K562 (cell line): ENCODE results near the gene CPN2. TPM values are rescaled to one million over a fixed set of nuclear protein-coding genes. Genes with fewer than 3 reads are reported as not detected.
A peak's percentile ranks its signal among the peaks of the same experiment; 100 is the strongest.

Source experiments
- ATAC-seq: fragments of 200-7000 bp; cut with Tn5 transposase; 3 replicates; pipeline ENCODE4 v1.9.1; 2020; ENCODE audit warnings: moderate library complexity
- BruUV-seq: library from RNA; stranded (reverse); fragments of 400-500 nt; replicated peaks from 2 replicates; lab custom pipeline; 2021; lab: Mats Ljungman, UMichigan
- CTCF ChIA-PET: fragments of 300-600 bp; formaldehyde crosslinking; extraction: SDS; loops from one replicate; lab custom pipeline; 2021; ENCODE audit warnings: low intra/inter-chr PET ratio; lab: Yijun Ruan, JAX
- POLR2A ChIA-PET: fragments of 300-600, 350-650 bp; sonication (Branson Sonifier 250); formaldehyde crosslinking; extraction: SDS; loops from one replicate; lab custom pipeline; 2021; ENCODE audit warnings: antibody characterized with exemption, inconsistent platforms; lab: Yijun Ruan, JAX
- DNase-seq, 4 experiments: peaks; one replicate each; pipeline versions ENCODE4 v3.0.0 to v3.0.0-alpha.2; 2011 to 2018; ENCODE audit warnings: low spot score in 3 of 4, mixed read lengths in 3 of 4; ENCODE audit errors: extremely low read depth in 1 of 4
- FAIRE-seq: peaks from 2 replicates; lab custom pipeline; 2011; peaks lifted over from hg19 to GRCh38; lab: Jason Lieb, UNC
- H2AFZ ChIP-seq: 2 replicates; pipeline ENCODE4 v1.6.0; 2011; ENCODE audit warnings: low read depth, low read length, control low read depth, inconsistent platforms
- H3K27ac ChIP-seq: fragments of 200-600 bp; 3 replicates; pipeline ENCODE4 v1.8.0; 2011; ENCODE audit warnings: low read depth, mild to moderate bottlenecking, control low read depth, inconsistent platforms, low read length, moderate library complexity, mixed read lengths; ENCODE audit errors: extremely low read depth
- H3K27me3 ChIP-seq, 2 experiments: fragments of 300-600 bp in 1 of 2; 2 replicates in 1 of 2; 3 replicates in 1 of 2; pipeline versions ENCODE4 v1.6.0 to v1.8.0; 2011; ENCODE audit warnings: inconsistent platforms in 2 of 2, low read length in 2 of 2, mild to moderate bottlenecking in 1 of 2, mixed read lengths in 1 of 2, moderate library complexity in 1 of 2; ENCODE audit not compliant: control insufficient read depth in 2 of 2, insufficient read depth in 2 of 2
- H3K36me3 ChIP-seq: fragments of 300-600 bp; 3 replicates; pipeline ENCODE4 v1.8.0; 2011; ENCODE audit warnings: mild to moderate bottlenecking, low read length, inconsistent platforms; ENCODE audit not compliant: control insufficient read depth, insufficient read depth
- H3K4me1 ChIP-seq, 2 experiments: fragments of 200-600 bp in 1 of 2; replicated peaks in 1 of 2; 2 replicates in 1 of 2; 3 replicates in 1 of 2; pipeline versions ENCODE4 v1.5.1 to v1.8.0; 2011; ENCODE audit warnings: inconsistent platforms in 2 of 2, low read length in 2 of 2, mild to moderate bottlenecking in 1 of 2, mixed read lengths in 1 of 2, moderate library complexity in 1 of 2; ENCODE audit not compliant: control insufficient read depth in 2 of 2, insufficient read depth in 2 of 2
- H3K4me2 ChIP-seq: 2 replicates; pipeline ENCODE4 v1.6.1; 2011; ENCODE audit warnings: low read length, control low read depth, inconsistent platforms, mixed read lengths; ENCODE audit not compliant: insufficient read depth
- H3K4me3 ChIP-seq: fragments of 200-600 bp; sonication (generic), shearing (Covaris generic); 2 replicates; pipeline ENCODE4 v1.5.1; 2016; ENCODE audit warnings: control low read depth, inconsistent platforms
- H3K79me2 ChIP-seq: fragments of 200-600 bp; 3 replicates; pipeline ENCODE4 v1.8.0; 2011; ENCODE audit warnings: low read length, inconsistent platforms; ENCODE audit not compliant: control insufficient read depth, insufficient read depth
- H3K9ac ChIP-seq, 2 experiments: 2 replicates each; pipeline versions ENCODE4 v1.6.0 to v1.6.1; 2011; ENCODE audit warnings: low read depth in 2 of 2, low read length in 2 of 2, control low read depth in 1 of 2, inconsistent platforms in 1 of 2, mild to moderate bottlenecking in 1 of 2, mixed read lengths in 1 of 2; ENCODE audit not compliant: insufficient read depth in 1 of 2
- H3K9me1 ChIP-seq: one replicate; pipeline ENCODE4 v1.6.0; 2011; ENCODE audit warnings: inconsistent platforms, mild to moderate bottlenecking, low read length, moderate library complexity; ENCODE audit not compliant: control insufficient read depth, insufficient read depth
- H3K9me3 ChIP-seq: replicated peaks from 2 replicates; pipeline ENCODE4 v1.5.1; 2011; ENCODE audit warnings: low read depth, low read length, inconsistent platforms; ENCODE audit not compliant: control insufficient read depth, insufficient read depth
- H4K20me1 ChIP-seq: replicated peaks from 2 replicates; pipeline ENCODE4 v1.6.1; 2011; ENCODE audit warnings: low read length, inconsistent platforms, mixed read lengths; ENCODE audit not compliant: control insufficient read depth, insufficient read depth
- MEF2D ChIP-seq: conservative IDR thresholded peaks from 2 replicates; pipeline ENCODE4 v1.6.1; 2016; ENCODE audit warnings: low read depth, missing genetic modification characterization, missing compliant biosample characterization
- NR1H2 ChIP-seq: sonication (generic); formaldehyde crosslinking; IDR thresholded peaks from 2 replicates; pipeline ENCODE4 v1.4.0; 2020; ENCODE audit warnings: mild to moderate bottlenecking, missing genetic modification reagents
- NRF1 ChIP-seq, 2 experiments: fragments of 450-650 bp; IDR thresholded peaks in 1 of 2; conservative IDR thresholded peaks in 1 of 2; 2 replicates each; pipeline ENCODE4 v1.6.1; 2014; ENCODE audit warnings: mild to moderate bottlenecking in 2 of 2
- TBL1XR1 ChIP-seq, 2 experiments: IDR thresholded peaks; 2 replicates each; pipeline ENCODE4 v1.6.1; 2012; ENCODE audit warnings: improper control_type of control experiment in 2 of 2, low read length in 2 of 2, mild to moderate bottlenecking in 1 of 2
- ZC3H8 ChIP-seq: fragments of 450-650 bp; IDR thresholded peaks from 2 replicates; pipeline ENCODE4 v1.6.1; 2017
- ZSCAN32 ChIP-seq: fragments of 450-650 bp; formaldehyde crosslinking; IDR thresholded peaks from 2 replicates; pipeline ENCODE4 v1.4.0; 2020; ENCODE audit warnings: mild to moderate bottlenecking, moderate library complexity
- WGBS: fragments of 100-300 bp; shearing (Covaris generic); methylation state at CpG from one replicate; pipeline ENCODE4 v1.1.6; 2016; ENCODE audit warnings: low coverage, mixed read lengths; ENCODE audit not compliant: insufficient coverage; ENCODE audit errors: missing lambda C conversion rate; 5-methylcytosine and 5-hydroxymethylcytosine counted together
- in situ Hi-C: fragments of 300-500 bp; cut with MboI; formaldehyde crosslinking; loops from 4 replicates; pipeline ENCODE4 v1.15.0; 2018; ENCODE audit warnings: inconsistent platforms, mixed read lengths
- intact Hi-C: fragments of 100-400 bp; cut with micrococcal nuclease; formaldehyde crosslinking; loops from 2 replicates; pipeline ENCODE4 v1.14.2; 2022
- polyA plus RNA-seq, 8 experiments: library from polyadenylated mRNA; depleted of rRNA in 4 of 8; stranded (reverse) in 5 of 8; unstranded in 3 of 8; fragments of >200 nt; fragmentation: Nextera tagmentation in 2 of 8; fragmentation: Illumina TruSeq in 1 of 8; extraction: Ambion mirVana in 2 of 8; extraction: Trizol in 1 of 8; gene quantifications; 2 replicates each; pipeline versions ENCODE4 v1.2.1 to v1.2.3, GENCODE V29; 2011 to 2014; ENCODE audit warnings: inconsistent platforms in 1 of 8, missing spikeins in 1 of 8
- total RNA-seq, 7 experiments: library from RNA; depleted of rRNA in 6 of 7; stranded (reverse); fragments of >200 nt in 6 of 7; fragmentation: Illumina TruSeq in 2 of 7; extraction: Trizol in 2 of 7; gene quantifications; 2 replicates each; pipeline versions ENCODE4 v1.2.1 to v1.2.3, GENCODE V29; 2011 to 2021; ENCODE audit warnings: low replicate concordance in 1 of 7
- TF ChIP-seq, protein P1 (sequence below), 2 experiments: fragments of 450-650 bp; IDR thresholded peaks; 2 replicates each; pipeline ENCODE4 v1.6.1; 2016; ENCODE audit warnings: mild to moderate bottlenecking in 2 of 2, borderline replicate concordance in 1 of 2, low read depth in 1 of 2, moderate library complexity in 1 of 2
- TF ChIP-seq, protein P2 (sequence below): fragments of 450-650 bp; IDR thresholded peaks from 2 replicates; pipeline ENCODE4 v1.6.1; 2016; ENCODE audit warnings: borderline replicate concordance
- TF ChIP-seq, protein P3 (sequence below): sonication (generic); formaldehyde crosslinking; IDR thresholded peaks from 2 replicates; pipeline ENCODE4 v1.8.1; 2023; ENCODE audit warnings: mild to moderate bottlenecking, missing genetic modification reagents, moderate library complexity

The CPN2 gene
- total and polyA plus RNA-seq, 9 of the 15 experiments (the other 6 are each of a cell fraction or from before 2014, with no cell fraction given), result not detected

DNA sequence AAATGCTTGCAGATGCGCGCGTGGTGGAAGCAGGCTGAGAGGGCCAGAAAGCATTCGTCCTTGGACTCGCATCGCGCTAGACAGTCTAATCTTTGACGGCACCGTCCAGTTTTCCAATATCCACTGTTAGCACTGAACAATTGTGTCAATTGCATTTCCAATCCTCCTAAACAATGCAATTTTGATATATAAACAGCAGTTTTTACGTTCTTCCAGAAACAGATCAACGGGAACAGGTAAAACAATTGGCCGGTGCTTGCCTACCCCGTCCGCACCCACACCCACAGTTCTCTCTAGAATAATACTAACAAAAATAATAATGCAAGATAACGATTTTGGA, 17.2 kb downstream of the CPN2 start:
- Histone ChIP-seq H3K79me2 (no peaks in the 10 kb centered on the region), H3K27me3 (peaks cover 23 to 66% of the 10 kb centered on the region in 2 experiments), H2AFZ (peak overlapping the region; percentile 53; the same call in 1 of the 2 replicates), H3K9ac (no peak overlapping the region), H3K27ac (no peak overlapping the region), H3K36me3 (no peaks in the 10 kb centered on the region), H3K4me3 (no peak overlapping the region), H3K9me3 (no peaks in the 10 kb centered on the region), H3K4me2 (peak overlapping the region; percentile 29; the same call in 1 of the 2 replicates), H4K20me1 (no peaks in the 10 kb centered on the region), H3K4me1 (peaks cover 3 to 21% of the 10 kb centered on the region in 2 experiments; a peak in 4 of 5 replicates), H3K9me1 (no peaks in the 10 kb centered on the region)
- in situ Hi-C loops (loop anchor here (10.0 to 25.0 kb wide), 2 partner anchors 251 to 1872 kb away; no protein-coding TSS in a partner anchor), intact Hi-C loops (loop anchor here (1.0 to 10.0 kb wide), 7 partner anchors 70 to 931 kb away; partner anchors contain the start of genes LSG1 and TMEM44)
- 7% methylated on average over 15 of the region's 15 CpGs for WGBS
- CTCF ChIA-PET, result interaction anchor here (0.7 to 2.3 kb wide), 6 partner anchors 9 to 713 kb away, joined by 3 to 19 read pairs (median 3); no protein-coding TSS in a partner anchor
- POLR2A ChIA-PET, result interaction anchor here (0.8 kb wide), 1 partner anchor 195 kb away, joined by 3 read pairs; no protein-coding TSS in a partner anchor
- ATAC-seq, result no peak
- no TSS peak for BruUV-seq
- peak; percentile 84 for FAIRE-seq
- no peak for DNase-seq
- TF ChIP-seq, protein P1, sequence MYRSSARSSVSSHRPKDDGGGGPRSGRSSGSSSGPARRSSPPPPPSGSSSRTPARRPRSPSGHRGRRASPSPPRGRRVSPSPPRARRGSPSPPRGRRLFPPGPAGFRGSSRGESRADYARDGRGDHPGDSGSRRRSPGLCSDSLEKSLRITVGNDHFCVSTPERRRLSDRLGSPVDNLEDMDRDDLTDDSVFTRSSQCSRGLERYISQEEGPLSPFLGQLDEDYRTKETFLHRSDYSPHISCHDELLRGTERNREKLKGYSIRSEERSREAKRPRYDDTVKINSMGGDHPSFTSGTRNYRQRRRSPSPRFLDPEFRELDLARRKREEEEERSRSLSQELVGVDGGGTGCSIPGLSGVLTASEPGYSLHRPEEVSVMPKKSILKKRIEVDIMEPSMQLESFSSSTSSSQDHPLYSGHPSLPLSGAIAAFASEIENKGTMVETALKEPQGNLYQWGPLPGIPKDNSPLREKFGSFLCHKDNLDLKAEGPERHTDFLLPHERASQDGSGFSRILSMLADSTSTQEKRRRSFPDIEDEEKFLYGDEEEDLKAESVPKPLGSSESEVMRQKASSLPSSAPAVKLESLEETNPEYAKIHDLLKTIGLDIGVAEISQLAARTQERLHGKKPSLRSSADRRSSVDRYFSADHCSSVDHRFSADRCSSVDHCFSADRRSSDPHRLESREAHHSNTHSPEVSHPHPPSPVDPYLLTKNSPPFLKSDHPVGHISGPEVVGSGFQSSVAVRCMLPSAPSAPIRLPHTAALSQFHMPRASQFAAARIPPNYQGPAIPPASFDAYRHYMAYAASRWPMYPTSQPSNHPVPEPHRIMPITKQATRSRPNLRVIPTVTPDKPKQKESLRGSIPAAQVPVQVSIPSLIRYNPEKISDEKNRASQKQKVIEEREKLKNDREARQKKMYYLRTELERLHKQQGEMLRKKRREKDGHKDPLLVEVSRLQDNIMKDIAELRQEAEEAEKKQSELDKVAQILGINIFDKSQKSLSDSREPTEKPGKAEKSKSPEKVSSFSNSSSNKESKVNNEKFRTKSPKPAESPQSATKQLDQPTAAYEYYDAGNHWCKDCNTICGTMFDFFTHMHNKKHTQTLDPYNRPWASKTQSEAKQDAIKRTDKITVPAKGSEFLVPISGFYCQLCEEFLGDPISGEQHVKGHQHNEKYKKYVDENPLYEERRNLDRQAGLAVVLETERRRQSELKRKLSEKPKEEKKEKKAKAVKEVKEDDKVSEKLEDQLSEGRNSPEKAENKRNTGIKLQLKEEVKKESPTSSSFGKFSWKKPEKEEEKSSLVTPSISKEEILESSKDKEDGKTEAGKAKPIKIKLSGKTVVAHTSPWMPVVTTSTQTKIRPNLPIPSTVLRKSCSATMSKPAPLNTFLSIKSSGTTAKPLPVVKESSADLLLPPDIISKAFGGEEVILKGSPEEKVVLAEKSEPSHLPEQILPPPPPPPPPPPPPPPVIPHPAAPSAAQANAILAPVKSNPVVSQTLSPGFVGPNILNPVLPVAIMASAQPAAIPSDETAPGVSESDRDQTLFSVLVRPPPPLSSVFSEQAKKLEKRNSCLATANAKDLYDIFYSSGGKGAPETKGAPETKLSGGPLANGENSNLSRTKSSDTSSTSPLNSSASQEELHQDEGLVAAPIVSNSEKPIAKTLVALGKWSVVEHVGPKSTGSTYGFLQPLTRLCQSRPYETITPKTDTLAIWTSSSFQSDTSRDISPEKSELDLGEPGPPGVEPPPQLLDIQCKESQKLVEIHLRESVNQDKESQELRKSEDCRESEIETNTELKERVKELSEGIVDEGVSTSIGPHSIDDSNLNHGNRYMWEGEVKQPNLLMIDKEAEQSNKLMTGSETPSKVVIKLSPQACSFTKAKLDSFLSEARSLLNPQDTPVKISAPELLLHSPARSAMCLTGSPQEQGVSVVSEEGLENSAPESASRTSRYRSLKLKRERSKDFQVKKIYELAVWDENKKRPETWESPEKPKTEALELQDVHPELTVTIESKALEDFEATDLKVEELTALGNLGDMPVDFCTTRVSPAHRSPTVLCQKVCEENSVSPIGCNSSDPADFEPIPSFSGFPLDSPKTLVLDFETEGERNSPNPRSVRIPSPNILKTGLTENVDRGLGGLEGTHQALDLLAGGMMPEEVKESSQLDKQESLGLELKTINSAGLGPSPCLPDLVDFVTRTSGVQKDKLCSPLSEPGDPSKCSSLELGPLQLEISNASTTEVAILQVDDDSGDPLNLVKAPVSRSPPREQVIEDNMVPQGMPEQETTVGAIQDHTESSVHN (IDR thresholded peaks at IDR 0.05; ENCODE audit: borderline replicate concordance in 1 of 2, low read depth in 1 of 2), result no peak
- TF ChIP-seq, protein P2, sequence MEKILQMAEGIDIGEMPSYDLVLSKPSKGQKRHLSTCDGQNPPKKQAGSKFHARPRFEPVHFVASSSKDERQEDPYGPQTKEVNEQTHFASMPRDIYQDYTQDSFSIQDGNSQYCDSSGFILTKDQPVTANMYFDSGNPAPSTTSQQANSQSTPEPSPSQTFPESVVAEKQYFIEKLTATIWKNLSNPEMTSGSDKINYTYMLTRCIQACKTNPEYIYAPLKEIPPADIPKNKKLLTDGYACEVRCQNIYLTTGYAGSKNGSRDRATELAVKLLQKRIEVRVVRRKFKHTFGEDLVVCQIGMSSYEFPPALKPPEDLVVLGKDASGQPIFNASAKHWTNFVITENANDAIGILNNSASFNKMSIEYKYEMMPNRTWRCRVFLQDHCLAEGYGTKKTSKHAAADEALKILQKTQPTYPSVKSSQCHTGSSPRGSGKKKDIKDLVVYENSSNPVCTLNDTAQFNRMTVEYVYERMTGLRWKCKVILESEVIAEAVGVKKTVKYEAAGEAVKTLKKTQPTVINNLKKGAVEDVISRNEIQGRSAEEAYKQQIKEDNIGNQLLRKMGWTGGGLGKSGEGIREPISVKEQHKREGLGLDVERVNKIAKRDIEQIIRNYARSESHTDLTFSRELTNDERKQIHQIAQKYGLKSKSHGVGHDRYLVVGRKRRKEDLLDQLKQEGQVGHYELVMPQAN, result no peak
- TF ChIP-seq ZSCAN32 (CRISPR knock-in tag), result no peak
- 0 out of 2 replicates have a peak, but pooled peaks have one; percentile 5 for TF ChIP-seq NR1H2 (CRISPR knock-in tag)
- no peak for TF ChIP-seq TBL1XR1 (IDR thresholded peaks at IDR 0.05; ENCODE audit: low read length in 2 of 2)
- no peak for TF ChIP-seq ZC3H8
- TF ChIP-seq, protein P3, sequence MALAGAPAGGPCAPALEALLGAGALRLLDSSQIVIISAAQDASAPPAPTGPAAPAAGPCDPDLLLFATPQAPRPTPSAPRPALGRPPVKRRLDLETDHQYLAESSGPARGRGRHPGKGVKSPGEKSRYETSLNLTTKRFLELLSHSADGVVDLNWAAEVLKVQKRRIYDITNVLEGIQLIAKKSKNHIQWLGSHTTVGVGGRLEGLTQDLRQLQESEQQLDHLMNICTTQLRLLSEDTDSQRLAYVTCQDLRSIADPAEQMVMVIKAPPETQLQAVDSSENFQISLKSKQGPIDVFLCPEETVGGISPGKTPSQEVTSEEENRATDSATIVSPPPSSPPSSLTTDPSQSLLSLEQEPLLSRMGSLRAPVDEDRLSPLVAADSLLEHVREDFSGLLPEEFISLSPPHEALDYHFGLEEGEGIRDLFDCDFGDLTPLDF (CRISPR knock-in tag), result peak; percentile 12; the same call in 1 of the 2 replicates
- peak in 1 of 2 experiments; percentile 67 for TF ChIP-seq NRF1 (conservative IDR thresholded peaks at IDR 0.05 in 1 of 2, IDR thresholded peaks at IDR 0.05 in 1 of 2)
- no peak for TF ChIP-seq MEF2D (tag)
